ENCODE results near the gene SMIM36. TPM values are rescaled to one million over a fixed set of nuclear protein-coding genes. Genes with fewer than 3 reads are reported as not detected.

SMIM36 gene
- total RNA-seq, 1 donor from 2014 or later = not detected

DNA sequence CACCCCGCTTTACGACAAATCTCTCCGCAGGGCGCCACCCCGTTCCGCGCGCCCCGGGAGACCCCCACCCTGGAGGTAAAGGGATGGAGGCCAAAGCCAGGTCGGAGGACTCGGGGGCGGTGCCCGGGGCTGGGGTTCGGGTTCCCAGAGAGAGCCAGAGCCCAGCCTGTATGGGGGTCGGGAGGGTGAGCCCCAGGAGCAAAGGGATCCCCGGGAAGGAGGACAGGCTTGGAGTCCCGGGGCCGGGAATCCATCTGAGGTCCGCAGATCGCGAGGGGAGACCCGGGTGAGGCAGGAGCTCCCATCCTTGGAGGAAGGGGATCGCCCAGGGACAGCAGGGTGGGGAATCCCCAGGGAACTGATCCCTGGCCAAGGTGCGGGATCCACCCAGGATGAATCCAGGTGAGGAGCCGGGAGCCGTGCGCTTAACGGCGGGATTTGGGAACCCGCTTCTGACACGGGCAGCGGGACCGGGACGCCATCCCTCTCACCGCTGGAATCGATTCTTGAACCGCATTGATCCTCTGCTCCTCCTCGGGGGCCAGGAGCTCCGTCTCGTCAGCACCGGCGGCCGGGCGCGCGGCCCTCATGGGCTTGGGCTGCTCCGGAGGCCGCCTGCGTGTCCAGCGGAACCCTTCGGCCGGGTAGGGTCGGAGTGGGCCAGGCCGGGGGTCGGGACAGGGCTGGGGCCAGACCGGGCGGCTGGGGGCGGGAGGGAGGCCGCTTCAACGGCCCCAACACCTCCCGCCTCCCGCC lies 89.9 kb downstream of the SMIM36 start, which contains the start of gene MMD:
TSS of gene MMD (minus strand) at position 657 of the 756 bp plus-strand sequence. CDS start at position 517, 140 bp downstream.
- peak; percentile 84 for DNase-seq (ENCODE audit: low spot score)
- peaks cover 23% of the 10 kb centered on the region for H3K27me3 Mint-ChIP-seq (ENCODE audit: low read depth)
- no peak within 1 kb of the TSS for H3K27ac Mint-ChIP-seq (ENCODE audit: unreplicated experiment)

DNA sequence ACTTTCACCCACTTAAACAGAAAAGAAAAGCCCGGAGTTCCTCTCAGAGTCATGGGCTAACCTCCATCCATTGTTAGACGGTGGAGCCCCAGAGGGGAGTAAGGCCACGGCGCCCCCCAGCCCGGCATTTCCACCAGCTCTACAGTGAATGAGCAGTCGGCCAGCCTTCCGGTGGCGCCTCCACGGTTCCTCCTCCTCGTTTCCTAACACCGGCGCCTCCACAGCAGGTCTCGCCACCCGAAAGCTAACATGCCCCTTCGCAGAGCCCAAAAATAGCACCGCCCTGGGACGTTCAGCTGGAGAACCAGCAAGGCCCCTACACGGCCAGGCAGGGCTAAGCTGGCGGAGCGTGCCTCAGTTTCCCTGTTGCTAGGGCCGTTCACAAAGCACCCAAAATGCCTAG lies 90.5 kb downstream of the SMIM36 start:
- peaks cover 3% of the 10 kb centered on the region for H3K9me3 Mint-ChIP-seq (ENCODE audit: low read depth)
- H3K4me1 Mint-ChIP-seq (ENCODE audit: low read depth) = peaks cover 11% of the 10 kb centered on the region

More for the DNA sequence above, 89.9 kb downstream of the SMIM36 start, which contains the start of gene MMD:
- Mint-ChIP-seq H3K4me1 (ENCODE audit: low read depth) (peaks cover 11% of the 10 kb centered on the region), H3K9me3 (ENCODE audit: low read depth) (peaks cover 3% of the 10 kb centered on the region), H3K36me3 (ENCODE audit: low read depth) (peaks cover 2% of the 10 kb centered on the region), H3K4me3 (ENCODE audit: unreplicated experiment) (peak within 1 kb of the TSS; percentile 82)
- TF ChIP-seq, protein P1, sequence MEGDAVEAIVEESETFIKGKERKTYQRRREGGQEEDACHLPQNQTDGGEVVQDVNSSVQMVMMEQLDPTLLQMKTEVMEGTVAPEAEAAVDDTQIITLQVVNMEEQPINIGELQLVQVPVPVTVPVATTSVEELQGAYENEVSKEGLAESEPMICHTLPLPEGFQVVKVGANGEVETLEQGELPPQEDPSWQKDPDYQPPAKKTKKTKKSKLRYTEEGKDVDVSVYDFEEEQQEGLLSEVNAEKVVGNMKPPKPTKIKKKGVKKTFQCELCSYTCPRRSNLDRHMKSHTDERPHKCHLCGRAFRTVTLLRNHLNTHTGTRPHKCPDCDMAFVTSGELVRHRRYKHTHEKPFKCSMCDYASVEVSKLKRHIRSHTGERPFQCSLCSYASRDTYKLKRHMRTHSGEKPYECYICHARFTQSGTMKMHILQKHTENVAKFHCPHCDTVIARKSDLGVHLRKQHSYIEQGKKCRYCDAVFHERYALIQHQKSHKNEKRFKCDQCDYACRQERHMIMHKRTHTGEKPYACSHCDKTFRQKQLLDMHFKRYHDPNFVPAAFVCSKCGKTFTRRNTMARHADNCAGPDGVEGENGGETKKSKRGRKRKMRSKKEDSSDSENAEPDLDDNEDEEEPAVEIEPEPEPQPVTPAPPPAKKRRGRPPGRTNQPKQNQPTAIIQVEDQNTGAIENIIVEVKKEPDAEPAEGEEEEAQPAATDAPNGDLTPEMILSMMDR (IDR thresholded peaks at IDR 0.05) = no peak

DNA sequence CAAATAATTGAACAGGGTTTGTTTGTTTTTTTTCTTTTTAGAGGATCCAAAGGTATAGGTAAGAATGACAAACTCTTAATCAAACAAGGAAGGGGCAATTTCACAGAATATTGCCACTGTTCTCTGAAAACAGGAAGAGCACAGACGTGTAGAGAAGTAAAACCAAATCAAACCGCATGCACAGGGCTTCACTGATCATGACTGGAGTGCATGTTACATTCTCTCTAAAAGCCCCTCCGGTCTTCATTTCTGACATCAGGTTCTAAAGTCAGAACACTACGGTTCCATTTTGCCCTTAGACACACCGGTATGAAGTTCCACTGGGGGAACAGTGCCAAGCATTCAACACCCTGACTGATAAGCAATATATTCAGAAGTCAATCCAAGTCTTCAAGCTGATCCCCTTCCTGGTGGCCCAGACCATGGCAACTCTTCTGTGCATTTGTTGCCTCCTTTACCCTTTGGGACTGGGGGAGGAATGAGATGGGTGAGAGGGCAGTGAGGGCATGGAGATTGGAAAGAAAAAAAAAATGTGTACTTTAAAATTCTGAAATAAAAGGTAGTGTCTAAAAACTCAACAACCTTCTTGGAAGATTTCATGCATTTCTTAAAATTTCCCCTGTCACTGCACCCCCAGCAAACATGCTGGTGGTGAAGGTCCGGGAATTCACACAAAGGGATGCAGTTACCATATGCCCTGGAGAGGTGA lies 91.0 kb downstream of the SMIM36 start:
- TF ChIP-seq, protein P1 (IDR thresholded peaks at IDR 0.05) = no peak
- peaks cover 11% of the 10 kb centered on the region for H3K4me1 Mint-ChIP-seq (ENCODE audit: low read depth)
- no peak overlapping the region for H3K27ac Mint-ChIP-seq (ENCODE audit: unreplicated experiment)
- DNase-seq (ENCODE audit: low spot score) = no peak
- H3K36me3 Mint-ChIP-seq (ENCODE audit: low read depth) = peaks cover 2% of the 10 kb centered on the region
- H3K27me3 Mint-ChIP-seq (ENCODE audit: low read depth) = peaks cover 17% of the 10 kb centered on the region
- peak overlapping the region; percentile 82 for H3K4me3 Mint-ChIP-seq (ENCODE audit: unreplicated experiment)
- peaks cover 3% of the 10 kb centered on the region for H3K9me3 Mint-ChIP-seq (ENCODE audit: low read depth)

More for the DNA sequence above, 90.5 kb downstream of the SMIM36 start:
- Mint-ChIP-seq H3K4me3 (ENCODE audit: unreplicated experiment) (peak overlapping the region; percentile 82), H3K36me3 (ENCODE audit: low read depth) (peaks cover 2% of the 10 kb centered on the region), H3K27me3 (ENCODE audit: low read depth) (peaks cover 22% of the 10 kb centered on the region), H3K27ac (ENCODE audit: unreplicated experiment) (no peak overlapping the region)
- TF ChIP-seq, protein P1 (IDR thresholded peaks at IDR 0.05) = no peak
- DNase-seq (ENCODE audit: low spot score) = peak; percentile 84

DNA sequence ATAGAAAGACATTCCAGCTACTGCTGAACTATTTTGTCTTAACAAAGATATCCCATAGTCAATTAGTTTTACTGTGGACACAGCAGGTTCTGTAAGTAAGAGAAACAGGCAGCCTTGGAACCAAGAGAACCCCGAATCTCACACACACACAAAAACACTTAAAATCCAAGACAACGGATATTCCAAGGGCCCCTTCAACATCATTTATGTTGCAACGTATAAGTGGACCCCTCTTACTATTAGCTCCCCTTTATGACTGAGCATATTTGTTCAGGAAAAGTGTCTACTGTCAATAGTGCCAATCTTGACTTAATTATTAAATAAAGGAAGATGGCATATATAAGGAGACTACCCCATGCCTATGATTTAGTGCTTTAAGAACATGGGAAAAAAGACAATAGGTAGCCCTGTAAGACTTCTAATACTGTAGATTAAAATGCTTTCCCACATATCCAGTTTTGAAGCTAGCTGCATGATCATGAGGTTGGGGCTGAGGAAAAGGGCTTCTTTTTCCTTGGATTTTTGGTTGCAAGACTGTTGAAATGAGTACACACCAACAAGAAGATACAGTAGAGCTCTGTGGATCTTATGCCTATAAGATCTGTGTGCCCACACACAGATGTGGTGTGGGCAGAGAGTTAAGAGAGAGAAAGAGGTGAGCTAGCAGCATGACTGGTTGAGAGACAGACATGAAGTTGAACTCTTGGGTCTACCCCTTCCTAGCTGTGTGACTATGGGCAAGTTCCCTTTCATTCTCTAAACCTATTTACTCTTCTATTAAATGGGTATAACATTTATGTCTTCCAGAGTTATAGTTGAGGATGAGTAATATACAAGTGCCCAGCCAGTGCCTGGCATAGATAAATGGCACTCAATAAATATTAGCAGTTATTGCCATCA lies 92.6 kb downstream of the SMIM36 start:
- H3K36me3 Mint-ChIP-seq (ENCODE audit: low read depth) = peaks cover 2% of the 10 kb centered on the region
- no peak for DNase-seq (ENCODE audit: low spot score)
- no peak overlapping the region for H3K4me3 Mint-ChIP-seq (ENCODE audit: unreplicated experiment)
- TF ChIP-seq, protein P1 (IDR thresholded peaks at IDR 0.05) = no peak
- peaks cover 11% of the 10 kb centered on the region for H3K4me1 Mint-ChIP-seq (ENCODE audit: low read depth)
- peaks cover 3% of the 10 kb centered on the region for H3K9me3 Mint-ChIP-seq (ENCODE audit: low read depth)
- peaks cover 3% of the 10 kb centered on the region for H3K27me3 Mint-ChIP-seq (ENCODE audit: low read depth)
- H3K27ac Mint-ChIP-seq (ENCODE audit: unreplicated experiment) = no peak overlapping the region
